Mesenchymal stem cell (in vitro differentiated cells and primary cell): ENCODE results near the gene ZNF284.

Experiments used
- DNase-seq: peaks from one replicate; pipeline ENCODE4 v3.0.0-alpha.2; 2013
- H2AFZ ChIP-seq: one replicate; pipeline ENCODE4 v1.6.1; 2013; ENCODE audit warnings: low read depth, mild to moderate bottlenecking, control low read depth, inconsistent platforms, low read length, moderate library complexity
- H2AK5ac ChIP-seq: 2 replicates; pipeline ENCODE4 v1.6.1; 2013; ENCODE audit warnings: low read length, moderate library complexity, mild to moderate bottlenecking, inconsistent platforms; ENCODE audit not compliant: severe bottlenecking
- H2BK120ac ChIP-seq: one replicate; pipeline ENCODE4 v1.6.1; 2013; ENCODE audit warnings: low read depth, mild to moderate bottlenecking, inconsistent platforms, low read length, moderate library complexity
- H2BK12ac ChIP-seq, 2 experiments: one replicate each; pipeline ENCODE4 v1.6.1; 2013; ENCODE audit warnings: inconsistent platforms in 2 of 2, low read length in 2 of 2, mild to moderate bottlenecking in 2 of 2, moderate library complexity in 2 of 2, control low read depth in 1 of 2
- H2BK15ac ChIP-seq: one replicate; pipeline ENCODE4 v1.6.1; 2013; ENCODE audit warnings: mild to moderate bottlenecking, low read depth, inconsistent platforms; ENCODE audit not compliant: poor library complexity, severe bottlenecking
- H2BK5ac ChIP-seq: 2 replicates; pipeline ENCODE4 v1.6.1; 2013; ENCODE audit warnings: low read depth, mild to moderate bottlenecking, low read length, control low read depth, inconsistent platforms; ENCODE audit not compliant: poor library complexity, severe bottlenecking
- H3K14ac ChIP-seq, 2 experiments: one replicate each; pipeline ENCODE4 v1.6.1; 2013; ENCODE audit warnings: inconsistent platforms in 2 of 2, low read length in 2 of 2, control low read depth in 1 of 2, mild to moderate bottlenecking in 1 of 2, moderate library complexity in 1 of 2
- H3K18ac ChIP-seq, 2 experiments: one replicate each; pipeline ENCODE4 v1.6.1; 2013; ENCODE audit warnings: inconsistent platforms in 2 of 2, low read length in 2 of 2, control low read depth in 1 of 2, low read depth in 1 of 2, mild to moderate bottlenecking in 1 of 2
- H3K23ac ChIP-seq, 2 experiments: one replicate each; pipeline ENCODE4 v1.6.1; 2013; ENCODE audit warnings: inconsistent platforms in 2 of 2, low read length in 2 of 2, mild to moderate bottlenecking in 2 of 2, moderate library complexity in 2 of 2, control low read depth in 1 of 2
- H3K27ac ChIP-seq: 2 replicates; pipeline ENCODE4 v1.5.1; 2013; ENCODE audit warnings: mild to moderate bottlenecking, moderate library complexity, low read length, control low read depth, inconsistent platforms; ENCODE audit not compliant: poor library complexity, severe bottlenecking
- H3K27me3 ChIP-seq, 2 experiments: 2 replicates each; pipeline versions ENCODE4 v1.6.1 to v1.7.0; 2013; ENCODE audit warnings: low read length in 2 of 2, mild to moderate bottlenecking in 2 of 2, moderate library complexity in 2 of 2, control low read depth in 1 of 2, inconsistent platforms in 1 of 2; ENCODE audit not compliant: control insufficient read depth in 1 of 2, insufficient read depth in 1 of 2
- H3K36me3 ChIP-seq, 2 experiments: 2 replicates each; pipeline versions ENCODE4 v1.6.1 to v1.7.0; 2013; ENCODE audit warnings: low read length in 2 of 2, control low read depth in 1 of 2, inconsistent platforms in 1 of 2, low read depth in 1 of 2, mild to moderate bottlenecking in 1 of 2; ENCODE audit not compliant: insufficient read depth in 2 of 2, control insufficient read depth in 1 of 2
- H3K4ac ChIP-seq, 2 experiments: one replicate each; pipeline ENCODE4 v1.6.1; 2013; ENCODE audit warnings: inconsistent platforms in 2 of 2, low read length in 2 of 2, mild to moderate bottlenecking in 2 of 2, moderate library complexity in 2 of 2, control low read depth in 1 of 2, low read depth in 1 of 2
- H3K4me1 ChIP-seq: 2 replicates; pipeline ENCODE4 v1.6.1; 2013; ENCODE audit warnings: low read depth, low read length, control low read depth; ENCODE audit not compliant: control insufficient read depth, insufficient read depth
- H3K4me2 ChIP-seq: 2 replicates; pipeline ENCODE4 v1.6.1; 2013; ENCODE audit warnings: low read length, mild to moderate bottlenecking, inconsistent platforms; ENCODE audit not compliant: poor library complexity, severe bottlenecking
- H3K4me3 ChIP-seq, 2 experiments: 2 replicates each; pipeline versions ENCODE4 v1.5.1 to v1.7.0; 2013; ENCODE audit warnings: low read length in 2 of 2, mild to moderate bottlenecking in 2 of 2, control low read depth in 1 of 2, low read depth in 1 of 2; ENCODE audit not compliant: insufficient read depth in 1 of 2
- H3K79me1 ChIP-seq: replicated peaks from 2 replicates; pipeline ENCODE4 v1.6.1; 2013; ENCODE audit warnings: mild to moderate bottlenecking, control low read depth, low read length, inconsistent platforms; ENCODE audit not compliant: poor library complexity, severe bottlenecking
- H3K9ac ChIP-seq: 2 replicates; pipeline ENCODE4 v1.7.0; 2013; ENCODE audit warnings: mild to moderate bottlenecking, low read length, moderate library complexity
- H3K9me3 ChIP-seq: 2 replicates; pipeline ENCODE4 v1.7.0; 2013; ENCODE audit warnings: mild to moderate bottlenecking, low read length; ENCODE audit not compliant: control insufficient read depth
- H4K8ac ChIP-seq: one replicate; pipeline ENCODE4 v1.6.1; 2013; ENCODE audit warnings: inconsistent platforms, mild to moderate bottlenecking, low read length, moderate library complexity
- H4K91ac ChIP-seq: one replicate; pipeline ENCODE4 v1.6.1; 2013; ENCODE audit warnings: mild to moderate bottlenecking, low read length, inconsistent platforms
- WGBS: methylation state at CpG from one replicate; pipeline ENCODE4 v1.1.7; 2013; ENCODE audit warnings: mixed read lengths; 5-methylcytosine and 5-hydroxymethylcytosine counted together

Gene ZNF284

GRCh38 chr19:44092108-44092507, 20.1 kb downstream of the ZNF284 start:
- no peak overlapping the region for H4K8ac ChIP-seq
- H2BK15ac ChIP-seq: no peak overlapping the region
- H3K9ac ChIP-seq: no peak overlapping the region
- H2AK5ac ChIP-seq: no peak overlapping the region
- H2BK120ac ChIP-seq: no peak overlapping the region
- no peak overlapping the region for H3K14ac ChIP-seq
- no peak overlapping the region for H2BK5ac ChIP-seq
- H3K27me3 ChIP-seq: no peaks in the 10 kb centered on the region
- H3K27ac ChIP-seq: no peak overlapping the region
- H3K23ac ChIP-seq: no peak overlapping the region
- H2BK12ac ChIP-seq: no peak overlapping the region
- H3K36me3 ChIP-seq: peaks cover 0 to 8% of the 10 kb centered on the region in 2 experiments
- peaks cover 10% of the 10 kb centered on the region for H3K79me1 ChIP-seq
- no peaks in the 10 kb centered on the region for H3K9me3 ChIP-seq
- no peak for DNase-seq
- no peak overlapping the region for H4K91ac ChIP-seq
- no peak overlapping the region for H3K18ac ChIP-seq
- no peak overlapping the region for H3K4ac ChIP-seq
- H2AFZ ChIP-seq: no peak overlapping the region
- 81% methylated on average over 2 of the region's 4 CpGs for WGBS
- H3K4me2 ChIP-seq: no peak overlapping the region
- no peak overlapping the region for H3K4me3 ChIP-seq
- H3K4me1 ChIP-seq: peaks cover 1% of the 10 kb centered on the region

- Histone ChIP-seq H3K14ac (peak within 1 kb of the TSS; percentile 25 to 92), H3K9ac (peak within 1 kb of the TSS; percentile 96), H2BK12ac (no peak within 1 kb of the TSS), H4K91ac (no peak within 1 kb of the TSS), H3K4ac (peak within 1 kb of the TSS; percentile 31 to 85), H3K27ac (peak within 1 kb of the TSS; percentile 87), H2BK5ac (no peak within 1 kb of the TSS), H3K79me1 (peaks cover 21% of the 10 kb centered on the region), H3K18ac (peak within 1 kb of the TSS; percentile 37 to 81), H3K23ac (no peak within 1 kb of the TSS), H3K27me3 (no peaks in the 10 kb centered on the region), H2BK120ac (peak within 1 kb of the TSS; percentile 49), H3K4me2 (peak within 1 kb of the TSS; percentile 93), H3K4me3 (peak within 1 kb of the TSS; percentile 83 to 97), H3K36me3 (peaks cover 5 to 27% of the 10 kb centered on the region in 2 experiments), H2AFZ (peak within 1 kb of the TSS; percentile 91), H2AK5ac (no peak within 1 kb of the TSS), H4K8ac (peak within 1 kb of the TSS; percentile 70), H3K9me3 (no peaks in the 10 kb centered on the region), H2BK15ac (peak within 1 kb of the TSS; percentile 92), H3K4me1 (peaks cover 1% of the 10 kb centered on the region)
- DNase-seq: peak; percentile 94
- under 1% methylated on average over 50 of the region's 50 CpGs for WGBS
Observed at GRCh38 chr19:44093931-44094765, 22.2 kb downstream of the ZNF284 start, which contains the start of gene ZNF224. Gene ZNF224, plus strand, starts transcription at chr19:44094361. Its CDS starts 3,513 bp downstream, at chr19:44097874.

GRCh38 chr19:44107751-44108150, 35.8 kb downstream of the ZNF284 start:
- Histone ChIP-seq H2BK12ac (no peak overlapping the region), H2BK5ac (no peak overlapping the region), H3K9ac (no peak overlapping the region), H3K4me2 (no peak overlapping the region), H3K4ac (no peak overlapping the region), H3K23ac (no peak overlapping the region), H3K79me1 (peaks cover 10% of the 10 kb centered on the region), H3K27ac (no peak overlapping the region), H3K14ac (no peak overlapping the region), H3K4me1 (no peaks in the 10 kb centered on the region), H3K18ac (no peak overlapping the region), H2BK120ac (no peak overlapping the region), H2AFZ (no peak overlapping the region), H3K9me3 (peaks cover 54% of the 10 kb centered on the region), H4K8ac (no peak overlapping the region), H2AK5ac (no peak overlapping the region), H3K4me3 (peak overlapping the region in 1 of 2 experiments; percentile 22), H3K27me3 (no peaks in the 10 kb centered on the region), H2BK15ac (no peak overlapping the region), H4K91ac (no peak overlapping the region), H3K36me3 (peaks cover 17 to 55% of the 10 kb centered on the region in 2 experiments)
- WGBS: 98% methylated on average over 3 of the region's 3 CpGs
- DNase-seq: no peak

- Histone ChIP-seq H2BK12ac (no peak overlapping the region), H4K91ac (no peak overlapping the region), H3K9ac (no peak overlapping the region), H3K4me3 (no peak overlapping the region), H3K4ac (no peak overlapping the region), H3K27ac (no peak overlapping the region), H2AK5ac (no peak overlapping the region), H4K8ac (no peak overlapping the region), H3K9me3 (peaks cover 43% of the 10 kb centered on the region), H3K14ac (no peak overlapping the region), H3K79me1 (peaks cover 13% of the 10 kb centered on the region), H2BK15ac (no peak overlapping the region), H3K4me1 (peaks cover 3% of the 10 kb centered on the region), H3K18ac (no peak overlapping the region), H3K27me3 (no peaks in the 10 kb centered on the region), H3K4me2 (no peak overlapping the region), H2BK120ac (no peak overlapping the region), H3K23ac (no peak overlapping the region), H3K36me3 (peaks cover 13 to 38% of the 10 kb centered on the region in 2 experiments), H2AFZ (no peak overlapping the region), H2BK5ac (no peak overlapping the region)
- no peak for DNase-seq
Observed at GRCh38 chr19:44109458-44109857, 37.5 kb downstream of the ZNF284 start.
